Psoas muscle (tissue), 8 donors: ENCODE measurements around the gene ZNF219. TPM values are rescaled to one million over a fixed set of nuclear protein-coding genes. Genes with fewer than 3 reads are reported as not detected.
A peak's percentile ranks its signal among the peaks of the same experiment; 100 is the strongest.

Experiments used
- ATAC-seq, 4 donors: fragments of 200-7000 bp; cut with Tn5 transposase; one replicate each; pipeline ENCODE4 v1.9.1; 2020; ENCODE audit warnings: moderate library complexity in 3 of 4, mild to moderate bottlenecking in 2 of 4
- DNase-seq, 2 donors: peaks; one replicate each; pipeline ENCODE4 v3.0.0-alpha.2; 2020
- H3K27ac ChIP-seq: fragments of 200-600 bp; one replicate; pipeline ENCODE4 v1.8.0; 2022
- H3K27me3 ChIP-seq, 3 donors: fragments of 200-600 bp in 1 of 3; one replicate each; pipeline versions ENCODE4 v1.6.1 to v1.8.0; 2013 to 2022; ENCODE audit warnings: low read length in 2 of 3, mild to moderate bottlenecking in 2 of 3, moderate library complexity in 1 of 3; ENCODE audit not compliant: insufficient read depth in 3 of 3
- H3K36me3 ChIP-seq, 2 donors: fragments of 200-600 bp in 1 of 2; one replicate each; pipeline versions ENCODE4 v1.6.1 to v1.8.0; 2013 to 2022; ENCODE audit warnings: low read depth in 1 of 2, mild to moderate bottlenecking in 1 of 2, moderate library complexity in 1 of 2; ENCODE audit not compliant: insufficient read depth in 1 of 2
- H3K4me1 ChIP-seq: fragments of 200-600 bp; one replicate; pipeline ENCODE4 v1.8.0; 2022
- H3K4me3 ChIP-seq: fragments of 200-600 bp; one replicate; pipeline ENCODE4 v1.8.0; 2022; ENCODE audit warnings: mild to moderate bottlenecking
- H3K9me3 ChIP-seq: fragments of 200-600 bp; one replicate; pipeline ENCODE4 v1.8.0; 2022
- CTCF ChIP-seq: fragments of 200-600 bp; IDR thresholded peaks from one replicate; pipeline ENCODE4 v1.8.0; 2022; ENCODE audit warnings: antibody characterized with exemption
- WGBS, 3 donors: extraction: QIAGEN DNeasy Blood & Tissue Kit; methylation state at CpG; one replicate each; pipeline versions ENCODE4 v1.1.6 to v1.1.7; 2013; 5-methylcytosine and 5-hydroxymethylcytosine counted together
- intact Hi-C, 2 donors: fragments of 100-400 bp; cut with DNase I; formaldehyde crosslinking; loops; one replicate each; pipeline versions ENCODE4 v1.11.0 to v1.14.2; 2022
- polyA plus RNA-seq, 3 donors: library from polyadenylated mRNA; stranded (reverse); fragments of 200-250 nt; gene quantifications; one replicate each; pipeline ENCODE4 v1.2.3, GENCODE V29; 2013
- total RNA-seq, 4 donors: library from RNA; stranded (reverse); fragmentation: NEBNext Ultra II Directional in 2 of 4; extraction: Animal tissue kit (Norgen Biotek cat#: 25700) in 2 of 4; gene quantifications; one replicate each; pipeline versions ENCODE4 v1.2.1 to v1.2.4, GENCODE V29; 2021 to 2023
- donor health status: healthy with polysubstance abuse.
- donor health status: DM: no; HTN: no; CAD: no; lungs with moderate emphysema.
- donor health status: Bipolar disorder and iron deficiency.
- donor health status: healthy.
- donor health status: DM: yes; HTN: yes; CAD: no.
- donor health status: DM: no; HTN: no; CAD: no.
- donor health status: DM: no; HTN: no; CAD: no.
- donor health status: DM: yes; HTN: yes; CAD: no.

The ZNF219 gene
- total and polyA plus RNA-seq, 7 donors, result 13.9 to 38.1 (median 28.5) TPM

DNA sequence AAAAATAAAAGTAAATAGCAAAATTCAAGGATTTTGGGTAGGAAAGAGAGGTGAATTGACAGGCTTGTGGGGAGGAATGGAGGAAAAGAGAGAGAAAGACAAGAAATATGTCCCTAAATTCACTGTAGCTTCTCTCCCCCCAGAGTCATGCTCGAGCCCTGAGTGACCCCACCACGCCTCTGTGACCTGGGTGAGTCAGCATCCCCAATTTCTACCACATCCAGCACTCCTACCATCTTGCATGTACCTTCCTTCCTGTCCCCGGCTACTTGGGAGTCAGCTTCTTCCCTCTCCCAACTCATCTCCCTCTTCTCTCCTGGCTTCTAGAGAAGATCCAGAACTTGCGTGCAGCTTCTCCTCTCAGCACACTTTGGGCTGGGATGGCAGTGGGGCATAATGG, 9.8 kb downstream of the ZNF219 start:
- H3K27me3 ChIP-seq, result no peaks in the 10 kb centered on the region
- 78 to 84% (median 81%) methylated on average over 4 of the region's 4 CpGs for WGBS, 3 donors
- ATAC-seq (no peak), DNase-seq (no peak)
- H3K4me3 ChIP-seq, result no peak overlapping the region
- no peak for TF ChIP-seq CTCF
- H3K27ac ChIP-seq, result no peak overlapping the region
- no peaks in the 10 kb centered on the region for H3K9me3 ChIP-seq
- intact Hi-C loops, result loop anchor here in 1 of 2 donors (2.0 kb wide), 1 partner anchor 16 kb away; no protein-coding TSS in a partner anchor
- no peaks in the 10 kb centered on the region for H3K4me1 ChIP-seq
- peaks cover 2 to 84% of the 10 kb centered on the region in 2 donors for H3K36me3 ChIP-seq

DNA sequence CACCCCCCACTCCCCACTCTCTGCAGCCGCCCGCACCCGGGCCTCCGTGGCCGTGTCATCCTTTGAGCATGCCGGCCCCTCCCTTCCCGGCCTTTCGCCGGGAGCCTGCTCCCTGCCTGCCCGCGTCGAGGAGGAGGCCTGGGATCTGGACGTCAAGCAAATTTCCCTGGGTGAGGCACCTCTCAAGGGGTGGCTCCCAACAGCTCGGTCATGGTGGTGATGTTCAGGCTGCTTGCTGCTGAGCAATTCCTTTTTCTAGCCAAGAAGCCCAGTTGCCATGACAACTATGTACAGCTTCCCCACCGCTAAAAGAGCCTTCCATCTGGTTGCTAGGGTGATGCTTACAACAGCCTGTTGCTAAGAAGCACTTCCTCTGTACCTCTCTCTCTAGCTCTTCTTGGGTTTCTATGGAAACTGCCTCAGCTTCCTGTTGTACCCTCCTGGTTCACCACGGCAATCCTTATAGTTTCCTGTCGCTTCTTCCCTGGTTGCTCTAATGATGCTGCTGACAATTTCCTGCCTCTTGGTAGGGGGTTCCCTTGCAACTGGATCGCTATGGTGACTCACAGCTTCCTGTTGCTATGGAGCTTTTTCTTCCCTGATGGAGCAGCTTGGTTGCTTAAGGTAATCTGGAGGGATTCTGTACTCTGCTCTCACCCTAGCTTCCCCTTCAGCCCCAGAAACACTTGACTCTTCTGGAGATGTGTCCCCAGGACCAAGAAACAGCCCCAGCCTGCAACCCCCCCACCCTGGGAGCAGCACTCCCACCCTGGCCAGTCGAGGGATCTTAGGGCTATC, 11.0 kb downstream of the ZNF219 start:
- Histone ChIP-seq H3K36me3 (peaks cover 2 to 89% of the 10 kb centered on the region in 2 donors), H3K27ac (no peak overlapping the region), H3K4me1 (no peaks in the 10 kb centered on the region), H3K27me3 (no peaks in the 10 kb centered on the region), H3K9me3 (no peaks in the 10 kb centered on the region), H3K4me3 (no peak overlapping the region)
- 46 to 51% (median 51%) methylated on average over 18 to 19 of the region's 19 CpGs for WGBS, 3 donors
- ATAC-seq (no peak), DNase-seq (peak in 1 of 2 donors; percentile 35)
- intact Hi-C loops, result loop anchor here in 1 of 2 donors (2.0 kb wide), 1 partner anchor 15 kb away; no protein-coding TSS in a partner anchor
- no peak for TF ChIP-seq CTCF

- no peak for DNase-seq
- 81 to 94% (median 82%) methylated on average over 4 of the region's 4 CpGs for WGBS, 3 donors
- H3K27ac ChIP-seq, result no peak overlapping the region
- intact Hi-C loops, result no loop called here
- H3K4me1 ChIP-seq, result no peaks in the 10 kb centered on the region
- no peak for ATAC-seq
- no peak overlapping the region for H3K4me3 ChIP-seq
- H3K9me3 ChIP-seq, result no peaks in the 10 kb centered on the region
- TF ChIP-seq CTCF, result no peak
- peaks cover 2 to 90% of the 10 kb centered on the region in 2 donors for H3K36me3 ChIP-seq
- H3K27me3 ChIP-seq, result no peaks in the 10 kb centered on the region
Observed at GRCh38 chr14:21086908-21087293, 11.6 kb downstream of the ZNF219 start.

GRCh38 chr14:21084998-21085853, 13.2 kb downstream of the ZNF219 start:
- peaks cover 2 to 90% of the 10 kb centered on the region in 2 donors for H3K36me3 ChIP-seq
- intact Hi-C loops, result no loop called here
- no peak overlapping the region for H3K4me3 ChIP-seq
- H3K27me3 ChIP-seq, result no peaks in the 10 kb centered on the region
- no peak for DNase-seq
- TF ChIP-seq CTCF, result no peak
- H3K4me1 ChIP-seq, result no peaks in the 10 kb centered on the region
- no peak overlapping the region for H3K27ac ChIP-seq
- WGBS, 3 donors, result 75 to 81% (median 79%) methylated on average over 17 of the region's 17 CpGs
- H3K9me3 ChIP-seq, result no peaks in the 10 kb centered on the region
- peak in 2 of 4 donors; percentile 66 to 68 for ATAC-seq
